HL-60 (cell line): ENCODE results near the gene CTNNA2.

Experiments
- DNase-seq, 2 experiments: peaks; one replicate each; pipeline ENCODE4 v3.0.0-alpha.2; 2010 to 2020; ENCODE audit warnings: low read depth in 1 of 2, low spot score in 1 of 2
- H3K27ac ChIP-seq: fragments of 250-450 bp; sonication (Bioruptor Pico); replicated peaks from 2 replicates; pipeline ENCODE4 v1.5.1; 2020; ENCODE audit warnings: mild to moderate bottlenecking, moderate library complexity
- H3K27me3 ChIP-seq: fragments of 250-450 bp; sonication (Bioruptor Pico); 2 replicates; pipeline ENCODE4 v1.5.1; 2021; ENCODE audit warnings: mild to moderate bottlenecking, moderate library complexity; ENCODE audit not compliant: insufficient read depth, poor library complexity, severe bottlenecking
- H3K4me3 ChIP-seq: replicated peaks from 2 replicates; pipeline ENCODE4 v1.5.1; 2011; ENCODE audit warnings: mild to moderate bottlenecking, control low read depth, low read length; ENCODE audit not compliant: insufficient read depth
- CTCF ChIP-seq: IDR thresholded peaks from one replicate; pipeline ENCODE4 v1.5.1; 2011; ENCODE audit warnings: low read length, control low read depth, inconsistent platforms; ENCODE audit not compliant: insufficient read depth
- GABPA ChIP-seq: IDR thresholded peaks from 2 replicates; pipeline ENCODE4 v1.6.1; 2012; ENCODE audit warnings: low read depth
- POLR2AphosphoS5 ChIP-seq: IDR thresholded peaks from 2 replicates; pipeline ENCODE4 v1.6.1; 2012; ENCODE audit warnings: low read depth
- SPI1 ChIP-seq: IDR thresholded peaks from 2 replicates; pipeline ENCODE4 v1.6.1; 2012; ENCODE audit warnings: low read depth, mild to moderate bottlenecking, borderline replicate concordance
- TF ChIP-seq, protein P1 (sequence below): IDR thresholded peaks from 2 replicates; pipeline ENCODE4 v1.6.1; 2012; ENCODE audit warnings: low read depth; ENCODE audit not compliant: insufficient replicate concordance

Gene CTNNA2

GRCh38 chr2:80348953-80349352, 836.1 kb downstream of the CTNNA2 start:
- no peak for TF ChIP-seq GABPA
- TF ChIP-seq SPI1, result no peak
- TF ChIP-seq POLR2AphosphoS5, result no peak
- TF ChIP-seq, protein P1, sequence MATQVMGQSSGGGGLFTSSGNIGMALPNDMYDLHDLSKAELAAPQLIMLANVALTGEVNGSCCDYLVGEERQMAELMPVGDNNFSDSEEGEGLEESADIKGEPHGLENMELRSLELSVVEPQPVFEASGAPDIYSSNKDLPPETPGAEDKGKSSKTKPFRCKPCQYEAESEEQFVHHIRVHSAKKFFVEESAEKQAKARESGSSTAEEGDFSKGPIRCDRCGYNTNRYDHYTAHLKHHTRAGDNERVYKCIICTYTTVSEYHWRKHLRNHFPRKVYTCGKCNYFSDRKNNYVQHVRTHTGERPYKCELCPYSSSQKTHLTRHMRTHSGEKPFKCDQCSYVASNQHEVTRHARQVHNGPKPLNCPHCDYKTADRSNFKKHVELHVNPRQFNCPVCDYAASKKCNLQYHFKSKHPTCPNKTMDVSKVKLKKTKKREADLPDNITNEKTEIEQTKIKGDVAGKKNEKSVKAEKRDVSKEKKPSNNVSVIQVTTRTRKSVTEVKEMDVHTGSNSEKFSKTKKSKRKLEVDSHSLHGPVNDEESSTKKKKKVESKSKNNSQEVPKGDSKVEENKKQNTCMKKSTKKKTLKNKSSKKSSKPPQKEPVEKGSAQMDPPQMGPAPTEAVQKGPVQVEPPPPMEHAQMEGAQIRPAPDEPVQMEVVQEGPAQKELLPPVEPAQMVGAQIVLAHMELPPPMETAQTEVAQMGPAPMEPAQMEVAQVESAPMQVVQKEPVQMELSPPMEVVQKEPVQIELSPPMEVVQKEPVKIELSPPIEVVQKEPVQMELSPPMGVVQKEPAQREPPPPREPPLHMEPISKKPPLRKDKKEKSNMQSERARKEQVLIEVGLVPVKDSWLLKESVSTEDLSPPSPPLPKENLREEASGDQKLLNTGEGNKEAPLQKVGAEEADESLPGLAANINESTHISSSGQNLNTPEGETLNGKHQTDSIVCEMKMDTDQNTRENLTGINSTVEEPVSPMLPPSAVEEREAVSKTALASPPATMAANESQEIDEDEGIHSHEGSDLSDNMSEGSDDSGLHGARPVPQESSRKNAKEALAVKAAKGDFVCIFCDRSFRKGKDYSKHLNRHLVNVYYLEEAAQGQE, result no peak
- no peak for TF ChIP-seq CTCF
- DNase-seq, result no peak
- H3K27me3 ChIP-seq, result no peaks in the 10 kb centered on the region
- H3K27ac ChIP-seq, result no peak overlapping the region
- H3K4me3 ChIP-seq, result no peak overlapping the region

DNA sequence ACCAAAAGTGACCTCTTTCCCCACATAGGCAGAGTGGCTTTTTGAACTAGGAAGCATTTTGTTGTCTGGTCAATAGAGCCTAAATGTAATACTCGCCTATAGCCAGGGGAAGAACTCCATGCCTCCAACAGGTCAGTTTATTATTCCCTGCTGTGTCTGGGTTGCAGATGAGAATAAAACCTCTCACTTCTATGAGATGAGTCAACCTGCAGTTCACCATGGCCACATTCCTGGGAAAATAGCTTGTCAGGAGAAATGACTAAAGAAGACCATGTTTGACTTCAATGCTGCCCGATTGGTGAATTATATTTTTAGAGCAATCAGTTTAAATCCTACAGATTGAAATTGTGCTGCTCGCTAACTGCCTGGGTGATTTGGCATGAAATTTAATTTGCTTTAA, 838.4 kb downstream of the CTNNA2 start:
- no peaks in the 10 kb centered on the region for H3K27me3 ChIP-seq
- H3K27ac ChIP-seq, result no peak overlapping the region
- TF ChIP-seq SPI1 (no peak), GABPA (no peak), POLR2AphosphoS5 (no peak), CTCF (no peak)
- TF ChIP-seq, protein P1, result no peak
- DNase-seq, result no peak
- no peak overlapping the region for H3K4me3 ChIP-seq

DNA sequence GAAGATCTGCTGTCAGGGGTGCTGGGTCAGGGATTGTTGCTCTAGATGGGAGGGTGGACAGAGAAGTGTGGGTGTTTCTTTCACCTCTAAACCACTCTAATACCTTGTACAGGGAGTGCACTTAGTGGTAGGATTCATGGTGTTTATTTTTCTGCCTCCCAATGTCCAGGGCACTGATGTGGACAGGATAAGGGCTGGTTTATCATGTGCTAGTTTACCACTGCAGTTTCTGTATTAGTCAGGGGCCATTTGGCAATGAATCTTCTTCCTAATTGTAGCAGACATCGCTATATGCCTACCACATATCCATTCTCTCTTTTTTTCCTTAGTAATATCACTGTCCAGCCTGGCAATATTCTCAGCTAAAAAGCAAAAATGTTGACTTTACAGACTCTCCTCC, 842.0 kb downstream of the CTNNA2 start:
- no peak for TF ChIP-seq GABPA
- TF ChIP-seq CTCF, result no peak
- TF ChIP-seq, protein P1, result no peak
- no peak for TF ChIP-seq POLR2AphosphoS5
- no peak for TF ChIP-seq SPI1
- Histone ChIP-seq H3K27me3 (no peaks in the 10 kb centered on the region), H3K4me3 (no peak overlapping the region), H3K27ac (no peak overlapping the region)
- DNase-seq, result no peak
